KMS-11 (cell line): Measurements from ENCODE around the gene CNPY4.

Experiments used
- H2AFZ ChIP-seq: fragments of 200-600 bp; sonication (generic); 2 replicates; pipeline ENCODE4 v1.6.1; 2016; ENCODE audit warnings: antibody characterized with exemption, mixed run types, low read depth
- H3K27ac ChIP-seq: fragments of 200-600 bp; sonication (generic); 2 replicates; pipeline ENCODE4 v1.6.1; 2016; ENCODE audit warnings: mild to moderate bottlenecking, mixed run types
- H3K27me3 ChIP-seq: fragments of 200-600 bp; sonication (generic); 2 replicates; pipeline ENCODE4 v1.6.1; 2017; ENCODE audit warnings: mild to moderate bottlenecking, low read depth, mixed run types, moderate library complexity; ENCODE audit not compliant: insufficient read depth
- H3K36me3 ChIP-seq: fragments of 200-600 bp; sonication (generic); 2 replicates; pipeline ENCODE4 v1.6.1; 2017; ENCODE audit warnings: mild to moderate bottlenecking, mixed run types; ENCODE audit not compliant: insufficient read depth
- H3K4me1 ChIP-seq: fragments of 200-600 bp; sonication (generic); 2 replicates; pipeline ENCODE4 v1.6.1; 2016; ENCODE audit warnings: mild to moderate bottlenecking, low read depth, mixed run types; ENCODE audit not compliant: poor library complexity, severe bottlenecking
- H3K4me2 ChIP-seq: fragments of 200-600 bp; sonication (generic); 2 replicates; pipeline ENCODE4 v1.7.0; 2016; ENCODE audit warnings: mild to moderate bottlenecking, mixed run types
- H3K4me3 ChIP-seq: fragments of 200-600 bp; sonication (generic); IDR thresholded peaks from 2 replicates; pipeline ENCODE4 v1.6.1; 2017; ENCODE audit warnings: low read depth, low read length, mixed read lengths; ENCODE audit not compliant: insufficient read depth
- H3K79me2 ChIP-seq: fragments of 200-600 bp; sonication (generic); 2 replicates; pipeline ENCODE4 v1.6.1; 2016; ENCODE audit warnings: low read depth, mixed run types; ENCODE audit not compliant: insufficient read depth
- H3K9ac ChIP-seq: fragments of 200-600 bp; sonication (generic); 2 replicates; pipeline ENCODE4 v1.6.1; 2016; ENCODE audit warnings: mild to moderate bottlenecking, mixed run types
- H4K20me1 ChIP-seq: fragments of 200-600 bp; sonication (generic); 2 replicates; pipeline ENCODE4 v1.6.1; 2016; ENCODE audit warnings: mild to moderate bottlenecking, mixed run types; ENCODE audit not compliant: insufficient read depth
- TF ChIP-seq, protein P1 (sequence below): fragments of 200-600 bp; sonication (generic); conservative IDR thresholded peaks from 2 replicates; pipeline ENCODE4 v1.6.1; 2017; ENCODE audit warnings: low read depth, mild to moderate bottlenecking, antibody characterized with exemption, low read length, moderate library complexity, mixed read lengths

CNPY4 gene

DNA sequence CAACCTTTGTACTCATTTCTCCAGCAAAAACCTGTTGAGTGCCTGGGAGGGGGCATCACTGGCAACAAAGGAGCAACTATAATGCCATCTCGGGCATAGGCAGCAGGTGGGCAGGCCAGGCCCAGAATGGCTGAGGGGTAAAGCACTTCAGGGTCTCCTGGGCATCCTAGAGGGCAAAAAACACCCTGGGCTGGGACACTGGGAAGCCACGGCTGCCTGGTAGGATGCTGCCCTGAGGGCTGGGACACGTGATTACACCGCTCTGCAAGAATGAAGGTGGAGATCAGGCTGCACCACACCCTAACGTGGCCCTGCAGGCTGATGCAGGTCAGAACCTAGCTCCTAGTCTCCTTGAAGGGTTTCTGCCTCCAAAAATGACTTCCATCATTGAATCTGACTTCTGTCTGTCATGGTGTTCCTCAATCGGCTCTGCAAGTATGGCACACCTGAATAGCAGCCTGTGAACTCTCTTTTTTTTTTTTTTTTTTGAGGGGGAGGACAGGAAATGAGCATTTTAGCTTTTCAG lies 43.6 kb downstream of the CNPY4 start:
- peaks cover 5% of the 10 kb centered on the region for H3K4me1 ChIP-seq
- no peaks in the 10 kb centered on the region; the same call in 1 of the 2 replicates for H3K79me2 ChIP-seq
- TF ChIP-seq, protein P1, sequence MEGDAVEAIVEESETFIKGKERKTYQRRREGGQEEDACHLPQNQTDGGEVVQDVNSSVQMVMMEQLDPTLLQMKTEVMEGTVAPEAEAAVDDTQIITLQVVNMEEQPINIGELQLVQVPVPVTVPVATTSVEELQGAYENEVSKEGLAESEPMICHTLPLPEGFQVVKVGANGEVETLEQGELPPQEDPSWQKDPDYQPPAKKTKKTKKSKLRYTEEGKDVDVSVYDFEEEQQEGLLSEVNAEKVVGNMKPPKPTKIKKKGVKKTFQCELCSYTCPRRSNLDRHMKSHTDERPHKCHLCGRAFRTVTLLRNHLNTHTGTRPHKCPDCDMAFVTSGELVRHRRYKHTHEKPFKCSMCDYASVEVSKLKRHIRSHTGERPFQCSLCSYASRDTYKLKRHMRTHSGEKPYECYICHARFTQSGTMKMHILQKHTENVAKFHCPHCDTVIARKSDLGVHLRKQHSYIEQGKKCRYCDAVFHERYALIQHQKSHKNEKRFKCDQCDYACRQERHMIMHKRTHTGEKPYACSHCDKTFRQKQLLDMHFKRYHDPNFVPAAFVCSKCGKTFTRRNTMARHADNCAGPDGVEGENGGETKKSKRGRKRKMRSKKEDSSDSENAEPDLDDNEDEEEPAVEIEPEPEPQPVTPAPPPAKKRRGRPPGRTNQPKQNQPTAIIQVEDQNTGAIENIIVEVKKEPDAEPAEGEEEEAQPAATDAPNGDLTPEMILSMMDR: no peak
- H3K4me3 ChIP-seq: no peak overlapping the region
- H3K4me2 ChIP-seq: no peak overlapping the region
- H3K9ac ChIP-seq: no peak overlapping the region
- no peak overlapping the region for H2AFZ ChIP-seq
- no peaks in the 10 kb centered on the region for H4K20me1 ChIP-seq
- no peaks in the 10 kb centered on the region for H3K36me3 ChIP-seq
- no peak overlapping the region for H3K27ac ChIP-seq
- peaks cover 75% of the 10 kb centered on the region for H3K27me3 ChIP-seq

DNA sequence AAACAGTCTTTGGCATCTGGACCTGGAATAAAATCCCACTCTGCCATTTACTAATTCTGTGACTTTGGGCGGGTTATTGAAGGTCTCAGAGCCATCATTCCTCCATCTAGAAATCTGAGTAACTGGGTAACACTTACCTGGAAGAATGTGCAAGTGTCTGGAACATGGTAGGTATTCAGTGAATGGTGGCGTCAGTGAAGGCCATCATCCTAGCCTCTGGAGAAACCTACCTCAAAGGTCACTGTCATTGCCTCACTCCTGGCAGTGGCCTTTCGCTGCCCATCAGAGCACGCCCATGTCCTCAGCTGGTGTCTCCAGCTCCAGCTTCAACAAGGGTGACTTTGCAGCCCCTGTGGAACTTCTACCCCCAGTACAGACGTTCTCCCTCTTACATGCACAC lies 44.4 kb downstream of the CNPY4 start:
- peaks cover 83% of the 10 kb centered on the region for H3K27me3 ChIP-seq
- TF ChIP-seq, protein P1: no peak
- H3K36me3 ChIP-seq: no peaks in the 10 kb centered on the region
- H3K27ac ChIP-seq: no peak overlapping the region
- H3K9ac ChIP-seq: no peak overlapping the region
- no peaks in the 10 kb centered on the region for H3K79me2 ChIP-seq
- H3K4me3 ChIP-seq: no peak overlapping the region
- H4K20me1 ChIP-seq: no peaks in the 10 kb centered on the region
- H3K4me2 ChIP-seq: no peak overlapping the region
- peaks cover 10% of the 10 kb centered on the region for H3K4me1 ChIP-seq
- no peak overlapping the region for H2AFZ ChIP-seq

DNA sequence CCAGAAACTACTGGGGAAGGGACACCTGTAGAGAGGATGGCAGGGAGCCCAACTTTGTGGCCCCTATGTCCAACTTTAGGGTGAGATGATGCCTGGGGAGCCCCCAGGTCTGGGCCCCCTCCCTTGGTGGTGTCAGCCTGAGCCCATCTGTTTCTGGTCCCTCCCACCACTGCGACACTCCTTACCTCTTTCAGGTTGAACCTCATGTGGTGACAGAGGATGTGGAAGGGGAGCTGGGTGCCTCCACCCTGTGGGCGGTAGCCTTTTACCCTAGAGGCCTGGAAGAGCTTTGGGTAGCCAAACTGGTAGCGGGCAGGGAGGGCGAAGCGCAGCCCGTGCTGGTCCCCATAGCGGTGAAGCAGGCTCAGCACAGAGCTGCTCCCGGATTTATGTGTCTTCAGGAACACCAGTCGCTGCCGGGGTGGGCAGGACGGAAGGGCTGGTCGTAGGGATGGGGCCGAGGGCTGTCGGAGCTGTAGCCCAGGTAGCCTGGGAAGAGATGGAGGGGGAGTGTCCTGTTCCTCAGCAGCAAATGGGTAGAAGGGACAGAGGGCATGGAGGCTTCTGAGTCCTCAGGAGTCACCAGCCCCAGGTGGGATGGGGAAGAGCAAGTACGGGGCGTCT lies 47.0 kb downstream of the CNPY4 start:
- Histone ChIP-seq H3K79me2 (no peaks in the 10 kb centered on the region), H3K36me3 (no peaks in the 10 kb centered on the region), H3K4me3 (no peak overlapping the region), H2AFZ (no peak overlapping the region), H4K20me1 (no peaks in the 10 kb centered on the region), H3K27ac (no peak overlapping the region), H3K4me1 (peaks cover 7% of the 10 kb centered on the region), H3K9ac (no peak overlapping the region), H3K4me2 (no peak overlapping the region), H3K27me3 (peaks cover 96% of the 10 kb centered on the region)
- TF ChIP-seq, protein P1: no peak

DNA sequence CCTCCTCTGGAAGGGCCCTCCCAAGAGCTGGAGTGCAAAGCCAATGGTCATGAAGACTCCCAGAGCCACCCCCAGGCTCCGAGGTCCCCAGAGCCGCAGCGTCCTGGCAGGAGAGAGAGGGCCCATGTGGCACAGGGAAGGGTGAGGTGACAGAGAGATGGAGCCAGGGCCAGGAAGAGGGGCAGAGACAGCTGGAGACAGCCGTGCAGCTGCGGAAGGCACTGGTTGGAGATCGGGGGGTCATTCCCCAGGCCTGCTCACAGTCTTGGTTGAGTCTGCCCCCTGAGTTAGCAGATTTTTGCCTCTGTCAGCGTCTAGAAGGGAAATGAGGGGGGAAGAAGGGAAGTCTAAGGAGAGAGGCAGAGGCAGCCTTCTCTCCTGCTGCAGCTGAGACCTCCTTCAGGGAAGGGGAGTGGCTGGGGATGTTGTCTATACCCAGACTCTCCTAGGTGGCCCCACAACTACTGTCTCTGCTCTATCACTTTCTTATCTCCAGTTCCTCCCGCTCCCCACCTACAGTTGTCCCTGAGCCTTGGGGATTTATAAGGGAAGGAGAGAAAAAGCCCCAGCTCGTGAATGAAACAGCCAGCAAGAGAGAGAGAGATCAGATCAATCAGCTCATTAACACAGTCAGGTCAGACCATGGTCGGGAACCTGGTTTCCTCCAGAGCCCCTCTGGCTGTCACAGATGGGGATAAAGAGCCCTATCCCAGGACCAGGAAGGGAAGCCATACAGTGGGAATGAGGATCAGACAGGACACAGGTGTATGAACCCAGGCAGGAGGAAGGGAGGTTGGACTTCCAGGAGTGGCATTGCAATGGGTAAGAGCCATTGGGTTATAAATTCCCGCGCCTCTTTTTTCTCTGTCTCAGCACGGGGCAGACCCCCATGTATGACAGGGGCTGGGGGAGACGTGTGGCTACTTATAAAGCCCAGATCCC lies 47.8 kb downstream of the CNPY4 start:
- TF ChIP-seq, protein P1: no peak
- Histone ChIP-seq H3K4me3 (no peak overlapping the region), H3K4me1 (peaks cover 7% of the 10 kb centered on the region), H3K27ac (no peak overlapping the region), H2AFZ (no peak overlapping the region), H3K27me3 (peaks cover 94% of the 10 kb centered on the region), H3K79me2 (no peaks in the 10 kb centered on the region), H4K20me1 (no peaks in the 10 kb centered on the region), H3K36me3 (no peaks in the 10 kb centered on the region), H3K9ac (no peak overlapping the region), H3K4me2 (no peak overlapping the region)
